Ovary (tissue), 3 donors: Measurements from ENCODE around the gene WFIKKN1.

Experiments used
- CTCF ChIP-seq, 3 donors: fragments of 450-650 bp in 2 of 3; fragments of 200-600 bp in 1 of 3; IDR thresholded peaks; one replicate each; pipeline versions ENCODE4 v1.5.1 to v1.8.0; 2016 to 2022; ENCODE audit warnings: antibody characterized with exemption in 3 of 3, mild to moderate bottlenecking in 1 of 3
- EP300 ChIP-seq: sonication (generic); formaldehyde crosslinking; IDR thresholded peaks from one replicate; pipeline ENCODE4 v1.6.1; 2017; ENCODE audit warnings: antibody characterized with exemption
- POLR2A ChIP-seq: fragments of 450-650 bp; IDR thresholded peaks from one replicate; pipeline ENCODE4 v1.6.1; 2017; ENCODE audit warnings: antibody characterized with exemption, mild to moderate bottlenecking, moderate library complexity
- donor health status: DM: no; HTN: no; CAD: no.

DNA sequence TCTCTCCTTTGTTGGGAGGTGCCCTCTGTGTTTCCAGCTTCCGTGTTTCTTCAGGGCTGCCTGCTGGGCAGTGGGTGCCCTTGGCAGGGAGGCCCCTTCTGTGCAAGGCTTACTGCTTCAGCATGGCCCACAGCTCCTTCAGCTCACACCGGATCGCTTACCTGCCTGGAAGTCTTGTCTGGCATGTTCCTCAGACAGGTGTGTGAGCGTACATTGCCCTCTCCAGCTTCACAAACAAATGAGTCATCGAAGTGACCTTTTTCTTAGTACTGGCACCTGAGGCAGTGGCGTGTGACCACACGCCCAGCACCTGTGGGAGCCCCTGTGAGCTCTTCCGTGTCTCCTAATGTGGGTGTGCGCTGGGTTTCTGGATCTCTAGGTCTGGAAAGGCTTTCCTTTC, 37.4 kb upstream of the WFIKKN1 start:
- TF ChIP-seq POLR2A (no peak), EP300 (no peak), CTCF (IDR thresholded peaks at IDR 0.05) (no peak)
